ENCODE measurements around the gene NPDC1.

Gene NPDC1

DNA sequence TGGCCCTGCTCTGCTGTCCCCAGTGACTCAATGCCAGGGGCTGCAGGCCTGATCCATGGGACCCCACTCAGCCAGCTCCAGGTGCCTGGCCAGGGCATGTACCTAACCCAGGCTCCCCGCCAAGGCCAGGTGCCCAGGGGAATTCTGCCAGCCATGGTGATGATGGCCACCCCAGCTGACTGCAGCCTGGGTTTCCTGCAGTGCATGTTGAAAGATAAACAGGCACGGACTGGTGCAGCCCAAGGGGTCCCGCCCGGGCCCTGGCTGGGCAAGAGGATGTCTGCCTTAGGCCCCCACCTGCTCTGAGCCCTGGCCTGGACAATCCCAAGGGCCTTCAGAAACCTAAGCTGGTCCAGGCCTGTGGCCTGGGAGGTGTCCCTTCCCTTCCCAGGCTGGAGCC is 19.1 kb downstream of the NPDC1 start:
- peaks cover 8% of the 10 kb centered on the region for H3K4me1 ChIP-seq
- no peaks in the 10 kb centered on the region for H3K9me3 ChIP-seq
- H3K4me3 ChIP-seq: peak overlapping the region; percentile 44
- in situ Hi-C loops (cut with MboI; ENCODE audit: low sequenced_read_pairs): no loop called here
- H3K27me3 ChIP-seq (ENCODE audit: low read depth): no peaks in the 10 kb centered on the region
- 0 out of 2 replicates have a peak, but pooled peaks cover 4% of the 10 kb centered on the region for H3K36me3 ChIP-seq (replicated peaks)
- no peak for DNase-seq (ENCODE audit: low spot score in 2 of 2)

DNA sequence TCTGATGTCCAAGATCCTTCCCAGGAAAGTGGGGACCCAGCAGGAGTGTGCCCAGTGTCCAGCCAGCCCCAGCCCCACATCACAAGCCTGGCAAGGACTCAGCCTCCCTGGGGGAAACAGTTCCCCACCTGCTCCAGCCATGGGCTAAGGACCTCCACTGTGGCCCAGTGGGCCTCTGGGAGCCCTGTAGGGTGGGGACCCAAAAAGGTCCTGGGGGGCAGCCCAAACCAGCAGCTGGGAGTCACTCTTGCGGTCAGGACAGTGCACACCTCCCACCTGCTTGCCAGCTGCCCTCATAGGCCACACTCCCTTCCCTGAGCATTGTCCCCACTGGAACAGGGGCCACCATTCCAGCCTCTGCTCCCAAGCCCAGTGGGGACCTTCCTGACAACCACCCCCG is 19.6 kb downstream of the NPDC1 start:
- in situ Hi-C loops (cut with MboI; ENCODE audit: low sequenced_read_pairs): no loop called here
- Histone ChIP-seq H3K9me3 (no peaks in the 10 kb centered on the region), H3K4me3 (no peak overlapping the region), H3K4me1 (peaks cover 8% of the 10 kb centered on the region), H3K27me3 (ENCODE audit: low read depth) (no peaks in the 10 kb centered on the region), H3K36me3 (replicated peaks) (0 out of 2 replicates have a peak, but pooled peaks cover 4% of the 10 kb centered on the region)
- no peak for DNase-seq (ENCODE audit: low spot score in 2 of 2)

DNA sequence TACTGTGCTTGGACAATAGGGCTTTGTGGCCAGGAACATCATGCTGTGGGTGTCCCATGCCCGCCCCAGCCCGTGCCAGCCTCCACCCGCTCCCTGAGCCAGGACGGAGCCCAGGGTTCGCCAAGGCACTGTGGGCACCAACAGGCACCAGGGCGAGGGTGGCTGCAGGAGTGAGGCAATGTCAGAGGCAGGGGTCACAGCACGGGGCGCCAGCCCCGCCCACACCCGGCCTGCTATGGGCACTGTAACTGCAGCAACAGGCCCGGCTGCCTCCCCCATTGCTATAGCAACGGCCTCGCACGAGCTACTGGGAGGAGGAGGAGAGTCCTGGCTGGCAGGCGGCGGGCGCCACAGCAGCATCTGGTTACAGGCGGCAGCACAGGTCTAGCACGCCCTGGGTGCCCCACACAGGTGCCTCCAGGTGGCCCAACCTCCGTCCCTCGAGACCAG is 20.4 kb downstream of the NPDC1 start:
- H3K9me3 ChIP-seq: no peaks in the 10 kb centered on the region
- in situ Hi-C loops (cut with MboI; ENCODE audit: low sequenced_read_pairs): no loop called here
- no peak for DNase-seq (ENCODE audit: low spot score in 2 of 2)
- H3K4me1 ChIP-seq: peaks cover 8% of the 10 kb centered on the region
- 0 out of 2 replicates have a peak, but pooled peaks cover 4% of the 10 kb centered on the region for H3K36me3 ChIP-seq (replicated peaks)
- no peak overlapping the region for H3K4me3 ChIP-seq
- H3K27me3 ChIP-seq (ENCODE audit: low read depth): no peaks in the 10 kb centered on the region

DNA sequence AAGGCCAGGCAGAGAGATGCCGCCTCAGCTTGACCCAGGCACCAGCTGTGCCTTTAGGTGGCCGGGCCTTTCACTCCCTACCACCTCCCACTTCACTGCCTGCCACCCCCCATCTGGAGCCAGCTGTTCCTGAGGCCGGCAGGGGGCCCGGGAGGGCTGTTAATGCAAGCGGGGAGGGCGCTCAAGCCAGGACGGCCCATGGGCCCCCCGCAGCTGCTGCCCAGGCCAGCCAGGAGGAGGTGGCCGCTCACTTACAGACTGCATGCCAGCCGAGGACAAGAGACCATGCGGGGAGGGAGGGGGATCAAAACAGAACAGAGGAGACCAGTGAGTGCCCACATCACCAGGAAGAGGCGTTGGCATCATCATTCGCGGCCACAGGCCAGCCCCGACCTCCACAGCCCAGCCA is 22.4 kb downstream of the NPDC1 start:
- Histone ChIP-seq H3K4me3 (no peak overlapping the region), H3K9me3 (no peaks in the 10 kb centered on the region), H3K27me3 (ENCODE audit: low read depth) (no peaks in the 10 kb centered on the region), H3K36me3 (replicated peaks) (0 out of 2 replicates have a peak, but pooled peaks cover 4% of the 10 kb centered on the region), H3K4me1 (peaks cover 2% of the 10 kb centered on the region; the same call in 1 of the 2 replicates)
- no peak for DNase-seq (ENCODE audit: low spot score in 2 of 2)
- in situ Hi-C loops (cut with MboI; ENCODE audit: low sequenced_read_pairs): no loop called here

DNA sequence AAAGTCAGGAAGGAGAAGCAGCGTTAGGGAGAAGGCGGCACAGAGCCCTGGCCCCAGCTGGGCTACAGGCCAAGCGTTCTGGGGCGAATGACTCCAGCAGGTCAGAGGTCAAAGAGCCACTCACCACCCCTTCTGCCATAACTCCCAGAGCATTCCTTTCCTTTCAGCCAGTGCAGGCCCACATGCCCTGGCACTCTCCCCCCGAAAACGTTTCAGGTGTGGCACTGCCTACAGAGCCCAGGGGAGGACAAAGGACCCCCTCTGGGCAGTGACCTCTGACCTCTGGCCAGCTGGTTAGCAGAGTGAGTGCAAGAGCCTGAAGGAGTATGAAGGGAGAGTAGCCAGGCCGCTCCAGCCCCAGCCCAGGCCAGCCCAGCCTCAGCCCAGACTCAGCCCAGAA is 22.8 kb downstream of the NPDC1 start:
- 0 out of 2 replicates have a peak, but pooled peaks cover 4% of the 10 kb centered on the region for H3K36me3 ChIP-seq (replicated peaks)
- no peaks in the 10 kb centered on the region for H3K9me3 ChIP-seq
- no peaks in the 10 kb centered on the region for H3K27me3 ChIP-seq (ENCODE audit: low read depth)
- H3K4me1 ChIP-seq: no peaks in the 10 kb centered on the region
- in situ Hi-C loops (cut with MboI; ENCODE audit: low sequenced_read_pairs): no loop called here
- DNase-seq (ENCODE audit: low spot score in 2 of 2): no peak
- no peak overlapping the region for H3K4me3 ChIP-seq

DNA sequence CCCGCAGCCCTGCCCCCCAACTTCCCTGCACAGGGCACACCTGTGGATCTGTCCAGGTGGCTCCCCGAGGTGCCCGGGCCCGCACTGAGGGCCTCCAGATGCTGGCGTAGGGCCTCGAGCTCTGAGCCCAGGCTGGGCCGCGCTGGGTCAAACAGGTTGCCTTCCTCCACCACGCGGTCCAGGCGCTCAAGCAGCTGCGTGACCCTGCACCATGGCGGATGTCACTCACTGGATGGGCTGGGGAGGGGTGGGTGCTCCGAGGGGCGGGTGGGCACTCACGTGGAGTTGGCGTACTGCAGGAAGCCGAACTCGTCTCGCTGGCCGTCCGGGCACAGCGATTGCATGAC is 23.3 kb downstream of the NPDC1 start:
- H3K4me3 ChIP-seq: no peak overlapping the region
- H3K9me3 ChIP-seq: no peaks in the 10 kb centered on the region
- H3K27me3 ChIP-seq (ENCODE audit: low read depth): no peaks in the 10 kb centered on the region
- no peaks in the 10 kb centered on the region for H3K4me1 ChIP-seq
- peaks cover 4% of the 10 kb centered on the region; the same call in 1 of the 2 replicates for H3K36me3 ChIP-seq (replicated peaks)
- no peak for DNase-seq (ENCODE audit: low spot score in 2 of 2)
- in situ Hi-C loops (cut with MboI; ENCODE audit: low sequenced_read_pairs): no loop called here

DNA sequence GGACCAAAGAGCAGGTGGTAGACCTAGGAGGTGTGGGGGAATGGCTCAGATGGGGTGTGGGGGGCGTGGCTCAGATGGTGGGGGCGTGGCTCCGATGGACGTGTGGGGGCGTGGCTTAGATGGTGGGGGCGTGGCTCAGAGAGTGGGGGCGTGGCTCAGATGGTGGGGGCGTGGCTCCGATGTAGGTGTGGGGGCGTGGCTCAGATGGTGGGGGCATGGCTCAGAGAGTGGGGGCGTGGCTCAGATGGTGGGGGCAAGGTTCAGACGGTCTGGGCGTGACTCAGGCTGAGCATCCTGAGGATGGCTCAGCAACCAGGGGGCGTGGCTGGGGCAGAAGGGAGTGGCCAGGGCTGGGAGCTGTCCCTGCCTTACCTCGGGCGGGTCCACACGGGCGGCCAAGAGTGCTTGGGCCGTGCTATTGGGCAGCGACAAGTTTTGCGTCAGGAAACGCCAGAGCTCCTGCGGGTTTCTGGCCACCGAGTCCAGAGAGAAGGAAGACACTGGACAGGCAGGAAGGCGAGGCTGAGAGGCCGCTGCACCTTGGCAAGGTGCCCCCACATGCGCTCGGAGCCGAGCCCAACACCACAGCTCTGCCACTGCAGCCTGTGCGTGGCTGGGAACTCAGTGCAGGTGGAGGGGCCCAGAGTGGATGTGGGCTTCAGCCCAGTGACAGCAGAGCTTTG is 23.9 kb downstream of the NPDC1 start:
- H3K36me3 ChIP-seq (replicated peaks): peaks cover 6% of the 10 kb centered on the region
- H3K4me3 ChIP-seq: no peak overlapping the region
- no peaks in the 10 kb centered on the region for H3K27me3 ChIP-seq (ENCODE audit: low read depth)
- no peaks in the 10 kb centered on the region for H3K4me1 ChIP-seq
- in situ Hi-C loops (cut with MboI; ENCODE audit: low sequenced_read_pairs): no loop called here
- no peaks in the 10 kb centered on the region for H3K9me3 ChIP-seq
- DNase-seq (ENCODE audit: low spot score in 2 of 2): peak; percentile 30 to 91

DNA sequence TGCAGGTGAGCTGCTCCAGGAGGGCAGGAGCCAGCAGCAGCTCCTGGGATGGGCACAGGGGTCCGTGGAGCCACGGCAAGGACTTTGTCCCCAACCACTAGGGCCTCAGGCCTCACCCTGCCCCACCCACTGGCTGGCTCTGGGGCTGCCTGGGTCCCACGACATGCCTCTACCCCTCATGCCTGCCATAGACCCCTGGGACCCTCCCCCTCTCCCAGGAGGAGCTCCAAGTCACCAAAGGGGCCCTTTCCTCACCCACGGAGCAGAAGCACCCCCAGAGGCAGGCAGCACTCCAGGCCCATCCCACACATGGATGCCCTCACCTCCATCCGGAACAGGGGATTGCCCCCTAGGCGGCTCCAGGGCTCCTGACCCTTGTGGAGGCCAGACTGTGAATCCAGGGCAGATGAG is 24.4 kb downstream of the NPDC1 start:
- Histone ChIP-seq H3K4me1 (no peaks in the 10 kb centered on the region), H3K4me3 (no peak overlapping the region), H3K36me3 (replicated peaks) (peaks cover 12% of the 10 kb centered on the region), H3K27me3 (ENCODE audit: low read depth) (no peaks in the 10 kb centered on the region), H3K9me3 (no peaks in the 10 kb centered on the region)
- in situ Hi-C loops (cut with MboI; ENCODE audit: low sequenced_read_pairs): no loop called here
- DNase-seq (ENCODE audit: low spot score in 2 of 2): no peak

DNA sequence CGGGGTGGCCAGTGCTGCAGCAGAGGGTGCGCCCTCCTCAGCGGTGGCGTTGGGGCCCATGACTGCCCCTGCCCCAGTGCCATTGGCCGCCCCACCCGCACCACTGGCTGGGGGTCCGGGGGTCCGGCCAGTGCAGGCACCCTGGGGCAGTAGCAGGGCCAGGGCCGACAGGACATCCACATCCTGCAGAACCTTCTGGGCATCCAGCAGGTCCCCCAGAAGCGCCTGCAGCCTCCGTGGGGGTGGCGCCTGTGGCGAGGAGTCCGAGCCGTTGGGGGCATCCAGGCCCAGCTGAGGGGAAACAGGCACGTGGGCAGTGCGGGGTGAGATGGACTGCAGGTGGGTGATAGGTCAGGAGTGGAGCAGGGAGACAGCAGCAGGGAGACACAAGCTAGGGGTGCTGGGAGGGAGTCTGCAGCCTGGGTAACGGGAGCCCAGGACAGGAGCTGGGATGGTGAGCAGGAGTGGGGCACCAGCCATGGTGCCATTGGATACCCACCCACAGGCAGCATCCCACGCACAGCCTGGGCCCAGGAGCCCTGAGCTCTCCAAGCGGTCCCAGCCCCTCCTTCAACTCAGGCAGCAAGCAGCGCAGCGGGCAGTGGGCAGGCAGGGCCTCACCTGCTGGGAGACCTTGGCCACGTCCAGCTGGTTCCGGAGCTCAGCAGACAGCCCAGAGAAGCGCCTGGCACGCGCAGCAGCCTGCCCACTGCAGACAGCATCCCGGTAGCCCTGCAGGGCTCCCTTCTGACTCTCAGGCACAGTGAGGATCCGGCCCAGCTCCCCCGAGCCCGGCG is 25.0 kb downstream of the NPDC1 start:
- Histone ChIP-seq H3K36me3 (replicated peaks) (peaks cover 18% of the 10 kb centered on the region), H3K27me3 (ENCODE audit: low read depth) (no peaks in the 10 kb centered on the region), H3K4me1 (no peaks in the 10 kb centered on the region), H3K9me3 (no peaks in the 10 kb centered on the region), H3K4me3 (no peak overlapping the region)
- no peak for DNase-seq (ENCODE audit: low spot score in 2 of 2)
- in situ Hi-C loops (cut with MboI; ENCODE audit: low sequenced_read_pairs): no loop called here

DNA sequence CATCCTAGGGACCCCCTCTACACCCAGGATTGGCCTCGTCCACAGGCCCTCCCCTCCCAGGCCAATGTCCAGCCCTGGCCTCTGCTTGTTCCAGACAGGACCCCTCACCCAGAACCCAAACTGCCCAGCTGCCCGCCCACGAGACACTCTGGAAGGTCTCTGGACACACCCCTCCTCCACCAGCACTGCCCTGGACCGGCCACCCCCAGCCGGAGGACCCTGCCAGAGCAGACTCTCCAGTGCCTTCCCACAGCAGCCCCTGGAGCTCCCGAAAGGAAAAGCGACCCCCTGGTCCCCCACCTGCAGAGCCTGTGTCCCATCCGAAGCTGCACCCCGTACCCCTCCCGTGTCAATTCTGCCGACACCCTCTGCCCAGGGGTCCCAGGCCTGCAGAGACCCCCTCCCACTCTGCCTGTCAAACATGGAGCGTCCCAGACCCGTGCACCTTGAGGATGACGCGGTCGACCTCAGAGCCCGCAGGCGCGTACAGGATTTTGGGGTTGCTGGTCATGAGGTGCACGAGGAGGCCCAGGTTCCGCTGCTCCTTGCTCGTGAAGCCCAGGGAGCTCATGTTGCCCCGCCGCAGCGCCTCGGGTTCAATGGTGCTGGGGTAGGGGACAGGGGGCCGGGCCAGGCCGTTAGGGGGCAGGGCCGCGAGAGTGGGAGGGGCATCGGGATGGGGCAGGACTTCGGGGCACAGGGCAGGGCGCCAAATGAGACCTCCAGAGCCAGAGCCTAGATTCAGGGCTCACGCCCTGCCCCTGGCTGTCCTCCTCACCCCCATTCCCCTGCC is 25.9 kb downstream of the NPDC1 start:
- H3K4me3 ChIP-seq: no peak overlapping the region
- DNase-seq (ENCODE audit: low spot score in 2 of 2): no peak
- H3K36me3 ChIP-seq (replicated peaks): peaks cover 23% of the 10 kb centered on the region
- H3K27me3 ChIP-seq (ENCODE audit: low read depth): no peaks in the 10 kb centered on the region
- in situ Hi-C loops (cut with MboI; ENCODE audit: low sequenced_read_pairs): no loop called here
- H3K4me1 ChIP-seq: no peaks in the 10 kb centered on the region
- no peaks in the 10 kb centered on the region for H3K9me3 ChIP-seq

DNA sequence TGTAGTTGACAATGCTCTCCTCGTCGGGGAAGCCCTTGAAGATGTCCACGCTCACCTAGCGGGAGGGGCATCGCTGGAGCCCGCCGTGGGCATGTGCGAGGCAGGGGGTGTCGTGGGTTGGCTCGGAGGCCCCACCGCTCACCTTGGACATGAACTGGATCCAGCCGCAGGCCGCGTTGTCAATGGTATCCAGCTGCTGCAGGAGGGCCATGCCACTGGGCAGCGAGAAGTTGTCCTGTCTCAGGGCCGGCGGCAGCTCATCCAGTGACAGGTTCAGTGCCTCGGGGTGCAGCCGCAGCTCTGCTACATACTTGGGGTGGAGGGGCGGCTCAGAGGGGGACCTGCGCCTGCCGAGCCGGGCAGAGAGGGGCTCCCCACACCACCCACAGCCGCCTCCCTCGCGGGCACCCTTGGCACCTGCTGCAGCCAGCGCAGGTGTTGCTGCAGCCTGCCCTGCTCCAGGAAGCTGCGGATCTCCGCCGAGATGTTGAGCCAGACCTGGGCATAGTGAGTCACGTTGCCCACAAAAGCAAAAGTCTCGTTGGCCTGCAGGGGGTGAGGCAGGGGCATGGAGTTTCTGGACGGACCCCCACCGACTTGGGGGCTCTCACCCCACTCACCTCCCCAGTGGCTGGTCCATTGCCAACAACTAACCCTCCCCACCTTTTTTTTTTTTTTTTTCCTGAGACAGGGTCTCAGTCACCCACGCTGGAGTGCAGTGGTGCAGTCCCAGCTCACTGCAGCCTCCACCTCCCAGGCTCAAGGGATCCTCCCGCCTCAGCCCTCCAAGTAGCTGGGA is 27.0 kb downstream of the NPDC1 start:
- in situ Hi-C loops (cut with MboI; ENCODE audit: low sequenced_read_pairs): no loop called here
- DNase-seq (ENCODE audit: low spot score in 2 of 2): no peak
- Histone ChIP-seq H3K9me3 (no peaks in the 10 kb centered on the region), H3K36me3 (replicated peaks) (peaks cover 26% of the 10 kb centered on the region), H3K4me1 (no peaks in the 10 kb centered on the region), H3K27me3 (ENCODE audit: low read depth) (no peaks in the 10 kb centered on the region), H3K4me3 (no peak overlapping the region)

DNA sequence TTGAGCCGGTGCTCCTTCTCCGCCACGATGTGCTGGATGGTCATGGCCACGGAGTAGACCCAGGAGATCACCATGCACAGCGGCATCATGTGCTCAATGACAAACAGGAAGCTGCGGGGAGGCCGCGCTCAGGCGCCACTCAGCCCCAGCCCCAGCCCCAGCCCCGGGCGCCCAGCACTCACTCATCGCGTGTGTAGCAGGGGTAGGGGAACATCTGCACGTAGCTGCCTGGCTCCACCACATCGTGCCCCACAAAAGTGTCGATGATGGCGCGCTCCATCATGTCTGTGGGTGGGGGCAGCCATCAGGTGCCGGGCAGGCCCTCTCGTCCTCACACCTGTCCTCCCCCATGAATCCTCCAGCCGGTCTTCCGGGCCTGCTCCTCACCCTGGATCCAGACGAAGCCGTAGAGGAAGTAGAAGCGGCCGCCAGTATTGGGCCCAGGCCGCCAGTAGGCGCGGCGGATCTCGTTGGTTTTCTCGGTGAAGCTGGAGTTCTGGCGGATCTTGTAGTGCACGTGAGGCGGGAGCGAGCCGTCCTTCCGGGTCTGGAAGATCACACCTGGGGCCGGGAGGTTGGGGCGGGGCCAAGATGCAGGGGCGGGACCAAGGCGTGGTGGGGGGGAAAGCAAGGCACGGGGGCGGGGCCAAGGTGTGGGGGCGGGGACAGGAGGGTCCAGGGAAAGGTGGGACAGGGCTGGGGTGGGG is 28.0 kb downstream of the NPDC1 start:
- no peaks in the 10 kb centered on the region for H3K4me1 ChIP-seq
- no peaks in the 10 kb centered on the region for H3K9me3 ChIP-seq
- no peaks in the 10 kb centered on the region for H3K27me3 ChIP-seq (ENCODE audit: low read depth)
- in situ Hi-C loops (cut with MboI; ENCODE audit: low sequenced_read_pairs): no loop called here
- no peak overlapping the region for H3K4me3 ChIP-seq
- no peak for DNase-seq (ENCODE audit: low spot score in 2 of 2)
- H3K36me3 ChIP-seq (replicated peaks): peaks cover 26% of the 10 kb centered on the region

DNA sequence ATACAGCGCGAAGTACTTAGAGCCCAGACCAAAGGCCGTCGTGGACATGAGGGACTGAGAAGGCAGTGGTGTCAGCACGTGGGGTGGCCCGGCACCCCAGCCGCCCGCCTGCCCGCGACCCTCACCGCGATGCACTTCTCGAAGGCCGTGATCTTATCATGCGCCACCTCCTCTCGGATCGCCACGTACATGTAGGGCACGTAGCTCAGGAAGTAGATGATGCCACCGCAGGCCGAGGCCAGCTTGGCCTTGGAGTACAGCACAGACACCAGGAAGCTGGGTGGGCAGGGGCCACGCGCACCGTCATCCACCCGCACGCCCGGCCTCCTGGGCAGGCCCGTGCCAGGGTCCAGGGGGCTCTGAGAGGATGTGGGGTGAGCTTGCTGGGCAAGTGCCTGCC is 28.9 kb downstream of the NPDC1 start:
- H3K4me1 ChIP-seq: no peaks in the 10 kb centered on the region
- H3K36me3 ChIP-seq (replicated peaks): peaks cover 21% of the 10 kb centered on the region
- in situ Hi-C loops (cut with MboI; ENCODE audit: low sequenced_read_pairs): no loop called here
- H3K4me3 ChIP-seq: no peak overlapping the region
- no peaks in the 10 kb centered on the region for H3K9me3 ChIP-seq
- H3K27me3 ChIP-seq (ENCODE audit: low read depth): no peaks in the 10 kb centered on the region
- no peak for DNase-seq (ENCODE audit: low spot score in 2 of 2)
